ENCODE data around the gene GADL1.

GRCh38 chr3:30832961-30833575, 61.4 kb downstream of the GADL1 start:
- TF ChIP-seq CTCF (IDR thresholded peaks at IDR 0.05; ENCODE audit: low read depth, low read length, poor library complexity, severe bottlenecking) (no peak), EZH2phosphoT487 (IDR thresholded peaks at IDR 0.05; ENCODE audit: borderline replicate concordance, low read length) (no peak)

Data from DOHH2 (cell line).